Activated CD8-positive, alpha-beta T cell treated with anti-CD3 and anti-CD28 coated beads for 36 hours (primary cell): ENCODE measurements around the gene MARCKSL1. TPM values are rescaled to one million over a fixed set of nuclear protein-coding genes. Genes with fewer than 3 reads are reported as not detected.
"Not testable (repeated sequence)": the region's sequence is repeated elsewhere in the genome, so short reads cannot be mapped to it uniquely, and the experiment has no call there.

Source experiments
- ATAC-seq: fragments of 200-7000 bp; cut with Tn5 transposase; one replicate; pipeline ENCODE4 v1.10.0; 2021; ENCODE audit warnings: mild to moderate bottlenecking, moderate library complexity
- CTCF ChIA-PET: fragments of 350-600 bp; sonication (Branson Sonifier 250); formaldehyde crosslinking; loops from one replicate; lab custom pipeline; 2021; ENCODE audit warnings: antibody characterized with exemption; lab: Charles Lee
- POLR2A ChIA-PET: fragments of 350-600 bp; sonication (Branson Sonifier 250); formaldehyde crosslinking; loops from one replicate; lab custom pipeline; 2021; ENCODE audit warnings: antibody characterized with exemption; lab: Charles Lee
- DNase-seq: peaks from one replicate; pipeline ENCODE4 v3.0.0-alpha.2; 2020
- H3K27ac Mint-ChIP-seq: one replicate; pipeline ENCODE4 v1.8.0; 2021; ENCODE audit warnings: mild to moderate bottlenecking, mixed read lengths
- H3K27me3 Mint-ChIP-seq: one replicate; pipeline ENCODE4 v1.8.0; 2021; ENCODE audit warnings: mixed read lengths
- H3K36me3 Mint-ChIP-seq: one replicate; pipeline ENCODE4 v1.8.0; 2021; ENCODE audit warnings: low read depth, mixed read lengths
- H3K4me1 Mint-ChIP-seq: one replicate; pipeline ENCODE4 v1.8.0; 2021; ENCODE audit warnings: low read depth, mixed read lengths
- H3K4me3 Mint-ChIP-seq: one replicate; pipeline ENCODE4 v1.8.0; 2021; ENCODE audit warnings: mild to moderate bottlenecking, moderate library complexity, mixed read lengths
- H3K9me3 Mint-ChIP-seq: one replicate; pipeline ENCODE4 v1.8.0; 2021; ENCODE audit warnings: mixed read lengths
- CTCF ChIP-seq: fragments of 200-600 bp; IDR thresholded peaks from one replicate; pipeline ENCODE4 v1.8.0; 2022; ENCODE audit warnings: antibody characterized with exemption, mild to moderate bottlenecking
- intact Hi-C: fragments of 100-400 bp; cut with micrococcal nuclease; formaldehyde crosslinking; loops from one replicate; pipeline ENCODE4 v1.10.0; 2022
- total RNA-seq, 2 experiments: library from RNA; stranded (reverse); gene quantifications; one replicate each; pipeline ENCODE4 v1.2.3, GENCODE V29; 2021

The MARCKSL1 gene
- total RNA-seq, 2 experiments from 2014 or later: 31.2 to 33.5 TPM

DNA sequence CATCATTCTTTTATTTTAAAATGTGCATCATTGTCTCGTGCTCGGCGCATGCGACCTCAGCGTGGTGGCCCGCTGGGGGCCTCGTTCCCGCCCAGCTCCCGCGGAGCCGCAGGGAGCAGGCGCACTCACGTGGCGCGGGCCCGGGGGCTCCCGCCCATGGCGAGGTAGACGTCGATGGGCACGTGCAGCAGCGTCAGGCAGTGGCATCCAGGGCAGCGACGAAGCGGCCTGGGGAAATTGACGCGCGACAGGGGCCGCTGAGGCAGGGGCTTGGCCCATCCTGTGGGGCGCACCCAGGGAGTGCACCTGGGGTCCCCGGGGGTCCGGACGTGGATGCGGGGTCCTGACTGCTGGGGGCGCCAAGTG lies 25.3 kb upstream of the MARCKSL1 start:
- POLR2A ChIA-PET: no interaction called here
- ATAC-seq: no peak
- peaks cover 20% of the 10 kb centered on the region for H3K4me1 Mint-ChIP-seq
- no peak overlapping the region for H3K4me3 Mint-ChIP-seq
- H3K27ac Mint-ChIP-seq: no peak overlapping the region
- H3K36me3 Mint-ChIP-seq: peaks cover 1% of the 10 kb centered on the region
- CTCF ChIA-PET: no interaction called here
- H3K27me3 Mint-ChIP-seq: no peaks in the 10 kb centered on the region
- TF ChIP-seq CTCF: no peak
- intact Hi-C loops: no loop called here
- DNase-seq: no peak
- H3K9me3 Mint-ChIP-seq: no peaks in the 10 kb centered on the region

- H3K27ac Mint-ChIP-seq: no peak overlapping the region
- H3K4me3 Mint-ChIP-seq: no peak overlapping the region
- CTCF ChIA-PET: interaction anchor here (1.0 to 1.2 kb wide), 3 partner anchors 14 to 143 kb away, joined by 3 to 5 read pairs (median 3); no protein-coding TSS in a partner anchor
- peaks cover 26% of the 10 kb centered on the region for H3K4me1 Mint-ChIP-seq
- intact Hi-C loops: no loop called here
- POLR2A ChIA-PET: no interaction called here
- no peaks in the 10 kb centered on the region for H3K9me3 Mint-ChIP-seq
- no peak for ATAC-seq
- no peak for DNase-seq
- peaks cover 1% of the 10 kb centered on the region for H3K36me3 Mint-ChIP-seq
- H3K27me3 Mint-ChIP-seq: no peaks in the 10 kb centered on the region
- no peak for TF ChIP-seq CTCF
Measured at GRCh38 chr1:32358435-32358834, 22.4 kb upstream of the MARCKSL1 start.

DNA sequence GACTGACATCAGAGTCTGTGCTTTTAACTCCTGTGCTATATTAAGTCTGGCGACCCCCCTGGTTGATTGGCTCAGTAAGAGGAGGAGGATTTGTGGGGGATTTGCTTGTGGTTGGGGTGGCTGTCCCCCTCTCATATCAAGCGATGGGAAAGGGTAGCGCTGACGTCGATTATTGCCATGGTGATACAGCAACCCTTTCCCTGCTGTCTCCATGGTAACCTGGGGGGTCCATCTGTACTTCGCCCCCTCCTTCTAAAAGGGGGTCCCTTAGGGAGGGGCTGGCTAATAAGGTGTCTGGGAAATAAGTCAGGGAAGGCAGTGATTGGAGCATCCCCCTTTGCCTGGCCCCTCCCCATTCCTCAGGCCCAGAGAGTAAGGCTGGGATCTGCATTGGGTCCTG lies 21.6 kb upstream of the MARCKSL1 start:
- no peak overlapping the region for H3K27ac Mint-ChIP-seq
- POLR2A ChIA-PET: no interaction called here
- peaks cover 1% of the 10 kb centered on the region for H3K36me3 Mint-ChIP-seq
- TF ChIP-seq CTCF: no peak
- no peaks in the 10 kb centered on the region for H3K27me3 Mint-ChIP-seq
- no peak for DNase-seq
- CTCF ChIA-PET: interaction anchor here (0.7 to 1.1 kb wide), 3 partner anchors 8 to 36 kb away, joined by 3 read pairs; no protein-coding TSS in a partner anchor
- peaks cover 30% of the 10 kb centered on the region for H3K4me1 Mint-ChIP-seq
- no peaks in the 10 kb centered on the region for H3K9me3 Mint-ChIP-seq
- H3K4me3 Mint-ChIP-seq: no peak overlapping the region
- intact Hi-C loops: no loop called here
- no peak for ATAC-seq

GRCh38 chr1:32356478-32356877 lies 20.4 kb upstream of the MARCKSL1 start:
- Mint-ChIP-seq H3K27me3 (no peaks in the 10 kb centered on the region), H3K36me3 (no peaks in the 10 kb centered on the region), H3K4me3 (no peak overlapping the region), H3K4me1 (peaks cover 30% of the 10 kb centered on the region), H3K27ac (no peak overlapping the region), H3K9me3 (no peaks in the 10 kb centered on the region)
- CTCF ChIA-PET: no interaction called here
- TF ChIP-seq CTCF: no peak
- POLR2A ChIA-PET: no interaction called here
- DNase-seq (no peak), ATAC-seq (no peak)
- intact Hi-C loops: no loop called here

GRCh38 chr1:32355778-32356177 lies 19.7 kb upstream of the MARCKSL1 start:
- intact Hi-C loops, DNase-seq, H3K27ac Mint-ChIP-seq, H3K9me3 Mint-ChIP-seq, ATAC-seq, H3K36me3 Mint-ChIP-seq, H3K27me3 Mint-ChIP-seq, H3K4me3 Mint-ChIP-seq: not testable (repeated sequence)
- H3K4me1 Mint-ChIP-seq: peaks cover 29% of the 10 kb centered on the region
- POLR2A ChIA-PET: interaction anchor here (0.9 to 6.7 kb wide), 4 partner anchors 15 to 422 kb away, joined by 3 to 39 read pairs (median 4); partner anchors contain the start of gene MARCKSL1
- CTCF ChIA-PET: interaction anchor here (4.3 kb wide), 1 partner anchor 19 kb away, joined by 17 read pairs; the partner anchor contains the start of gene MARCKSL1
